ENCODE results near the gene GARNL3.

GARNL3 gene

DNA sequence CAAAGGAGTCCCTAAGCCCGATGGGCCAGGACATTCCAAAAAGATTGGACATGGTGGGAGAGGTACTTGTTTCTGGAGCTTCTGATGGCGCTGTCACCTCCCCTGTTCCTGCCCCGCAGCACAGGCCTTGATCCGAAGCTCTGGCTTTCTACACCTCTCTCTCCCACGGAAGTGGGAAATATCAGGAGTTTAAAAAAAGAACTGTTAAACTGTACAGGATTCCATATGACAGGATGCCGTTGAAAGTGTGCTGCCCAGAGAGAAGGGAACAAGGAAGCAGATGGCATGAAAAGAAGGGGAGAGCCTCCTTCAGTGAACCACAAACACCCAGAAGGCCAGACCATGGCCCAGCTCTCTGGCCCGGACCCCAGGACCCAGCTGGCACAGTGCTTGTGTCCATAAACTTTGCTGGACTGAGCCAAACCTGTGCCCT is 105.6 kb downstream of the GARNL3 start:
- DNase-seq (ENCODE audit: extremely low read depth, insufficient read length) = no peak
- Histone ChIP-seq H3K27me3 (replicated peaks; ENCODE audit: control insufficient read depth, insufficient read depth, low read length) (no peaks in the 10 kb centered on the region), H3K36me3 (ENCODE audit: control insufficient read depth, insufficient read depth, low read length) (no peaks in the 10 kb centered on the region), H3K4me3 (replicated peaks; ENCODE audit: low read depth, low read length) (no peak overlapping the region)
- TF ChIP-seq, protein P1, sequence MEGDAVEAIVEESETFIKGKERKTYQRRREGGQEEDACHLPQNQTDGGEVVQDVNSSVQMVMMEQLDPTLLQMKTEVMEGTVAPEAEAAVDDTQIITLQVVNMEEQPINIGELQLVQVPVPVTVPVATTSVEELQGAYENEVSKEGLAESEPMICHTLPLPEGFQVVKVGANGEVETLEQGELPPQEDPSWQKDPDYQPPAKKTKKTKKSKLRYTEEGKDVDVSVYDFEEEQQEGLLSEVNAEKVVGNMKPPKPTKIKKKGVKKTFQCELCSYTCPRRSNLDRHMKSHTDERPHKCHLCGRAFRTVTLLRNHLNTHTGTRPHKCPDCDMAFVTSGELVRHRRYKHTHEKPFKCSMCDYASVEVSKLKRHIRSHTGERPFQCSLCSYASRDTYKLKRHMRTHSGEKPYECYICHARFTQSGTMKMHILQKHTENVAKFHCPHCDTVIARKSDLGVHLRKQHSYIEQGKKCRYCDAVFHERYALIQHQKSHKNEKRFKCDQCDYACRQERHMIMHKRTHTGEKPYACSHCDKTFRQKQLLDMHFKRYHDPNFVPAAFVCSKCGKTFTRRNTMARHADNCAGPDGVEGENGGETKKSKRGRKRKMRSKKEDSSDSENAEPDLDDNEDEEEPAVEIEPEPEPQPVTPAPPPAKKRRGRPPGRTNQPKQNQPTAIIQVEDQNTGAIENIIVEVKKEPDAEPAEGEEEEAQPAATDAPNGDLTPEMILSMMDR (IDR thresholded peaks at IDR 0.05; ENCODE audit: insufficient read depth, low read length, poor library complexity, severe bottlenecking) = no peak

DNA sequence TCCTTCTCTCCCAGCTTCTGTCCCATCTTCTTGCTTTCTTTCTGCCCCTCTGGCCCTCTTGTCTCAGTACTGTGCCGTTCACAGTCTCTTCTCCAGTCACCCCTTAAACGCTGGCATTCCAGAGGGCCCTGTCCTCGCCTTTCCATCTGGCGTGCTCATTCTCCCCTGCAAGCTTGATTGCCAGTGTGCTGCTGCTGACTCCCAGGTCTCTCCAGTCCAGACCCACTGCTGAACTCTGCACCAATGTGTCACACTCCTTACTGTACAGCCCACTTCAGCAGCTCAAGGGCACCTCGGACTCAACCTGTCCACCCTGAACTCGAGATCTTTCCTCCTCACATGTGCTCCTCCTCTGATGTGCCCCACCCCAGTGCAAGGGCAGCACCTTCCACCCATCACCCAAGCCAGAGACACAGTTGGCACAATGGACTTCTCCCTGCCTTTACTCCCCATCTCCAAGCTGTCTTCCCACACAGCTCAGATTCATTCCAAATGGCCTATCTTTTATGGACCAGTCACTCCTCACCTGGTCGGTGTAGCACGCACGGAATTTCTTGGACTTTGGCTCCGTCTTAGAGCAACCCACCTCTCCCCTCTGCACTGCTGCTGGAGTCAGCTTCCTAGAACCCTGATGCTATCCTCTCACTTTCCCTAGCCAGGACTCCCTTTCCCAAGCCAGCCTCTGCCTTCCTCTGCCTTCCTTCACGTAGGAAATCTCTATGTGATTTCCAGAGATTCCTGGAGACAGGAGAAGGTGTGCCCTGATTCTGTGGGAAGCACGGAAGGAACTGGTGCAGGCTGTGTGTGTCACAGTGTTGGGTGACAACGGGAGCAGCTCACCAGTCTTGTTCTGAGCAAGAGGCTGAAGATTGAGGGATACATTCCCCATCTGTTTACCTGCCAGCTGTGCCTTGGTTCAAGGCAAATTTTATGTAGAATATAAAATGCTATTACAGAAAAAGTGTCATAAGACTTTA is 106.4 kb downstream of the GARNL3 start:
- H3K36me3 ChIP-seq (ENCODE audit: control insufficient read depth, insufficient read depth, low read length) = no peaks in the 10 kb centered on the region
- DNase-seq (ENCODE audit: extremely low read depth, insufficient read length) = no peak
- TF ChIP-seq, protein P1 (IDR thresholded peaks at IDR 0.05; ENCODE audit: insufficient read depth, low read length, poor library complexity, severe bottlenecking) = no peak
- H3K4me3 ChIP-seq (replicated peaks; ENCODE audit: low read depth, low read length) = no peak overlapping the region
- H3K27me3 ChIP-seq (replicated peaks; ENCODE audit: control insufficient read depth, insufficient read depth, low read length) = no peaks in the 10 kb centered on the region

DNA sequence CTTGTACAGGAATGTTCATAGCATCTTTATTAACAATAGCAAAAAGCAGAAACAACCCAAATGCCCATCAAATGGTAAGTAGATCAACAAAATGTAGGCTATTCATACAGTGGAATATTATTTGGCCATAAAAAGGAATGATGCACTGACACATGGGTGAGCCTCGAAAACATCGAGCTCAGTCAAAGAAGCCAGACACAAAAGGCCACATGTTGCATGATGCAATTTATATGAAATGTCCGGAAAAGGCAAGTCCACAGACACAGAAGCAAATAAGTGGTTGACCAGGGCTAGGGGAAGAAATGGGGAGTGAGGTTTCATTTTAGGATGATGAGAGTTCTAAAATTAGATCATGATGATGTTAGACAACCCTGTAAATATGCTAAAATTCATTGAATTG is 115.9 kb downstream of the GARNL3 start:
- H3K27me3 ChIP-seq (replicated peaks; ENCODE audit: control insufficient read depth, insufficient read depth, low read length) = no peaks in the 10 kb centered on the region; the same call in 1 of the 2 replicates
- DNase-seq (ENCODE audit: extremely low read depth, insufficient read length) = no peak
- TF ChIP-seq, protein P1 (IDR thresholded peaks at IDR 0.05; ENCODE audit: insufficient read depth, low read length, poor library complexity, severe bottlenecking) = no peak
- no peak overlapping the region for H3K4me3 ChIP-seq (replicated peaks; ENCODE audit: low read depth, low read length)
- H3K36me3 ChIP-seq (ENCODE audit: control insufficient read depth, insufficient read depth, low read length) = no peaks in the 10 kb centered on the region

DNA sequence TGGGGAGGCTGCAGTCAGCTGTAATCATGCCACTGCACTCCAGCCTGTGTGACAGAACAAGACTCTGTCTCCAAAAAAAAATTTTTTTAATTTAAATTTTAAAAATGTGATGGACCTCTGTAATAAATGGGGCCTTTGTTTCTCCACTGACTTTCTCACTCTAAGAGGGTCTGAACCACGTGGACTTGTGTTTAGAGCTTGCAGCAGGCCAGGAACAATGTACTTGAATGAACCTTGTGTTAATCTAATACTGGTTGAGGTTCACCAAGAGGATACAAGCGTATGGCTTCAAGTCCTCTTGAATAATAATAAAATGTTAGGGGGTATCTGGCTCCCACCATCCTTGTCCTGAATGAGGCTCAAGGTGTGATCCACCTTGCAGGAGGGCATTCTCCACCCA is 118.0 kb downstream of the GARNL3 start:
- no peak overlapping the region for H3K4me3 ChIP-seq (replicated peaks; ENCODE audit: low read depth, low read length)
- TF ChIP-seq, protein P1 (IDR thresholded peaks at IDR 0.05; ENCODE audit: insufficient read depth, low read length, poor library complexity, severe bottlenecking) = no peak
- no peaks in the 10 kb centered on the region for H3K36me3 ChIP-seq (ENCODE audit: control insufficient read depth, insufficient read depth, low read length)
- no peak for DNase-seq (ENCODE audit: extremely low read depth, insufficient read length)
- no peaks in the 10 kb centered on the region; the same call in 1 of the 2 replicates for H3K27me3 ChIP-seq (replicated peaks; ENCODE audit: control insufficient read depth, insufficient read depth, low read length)

DNA sequence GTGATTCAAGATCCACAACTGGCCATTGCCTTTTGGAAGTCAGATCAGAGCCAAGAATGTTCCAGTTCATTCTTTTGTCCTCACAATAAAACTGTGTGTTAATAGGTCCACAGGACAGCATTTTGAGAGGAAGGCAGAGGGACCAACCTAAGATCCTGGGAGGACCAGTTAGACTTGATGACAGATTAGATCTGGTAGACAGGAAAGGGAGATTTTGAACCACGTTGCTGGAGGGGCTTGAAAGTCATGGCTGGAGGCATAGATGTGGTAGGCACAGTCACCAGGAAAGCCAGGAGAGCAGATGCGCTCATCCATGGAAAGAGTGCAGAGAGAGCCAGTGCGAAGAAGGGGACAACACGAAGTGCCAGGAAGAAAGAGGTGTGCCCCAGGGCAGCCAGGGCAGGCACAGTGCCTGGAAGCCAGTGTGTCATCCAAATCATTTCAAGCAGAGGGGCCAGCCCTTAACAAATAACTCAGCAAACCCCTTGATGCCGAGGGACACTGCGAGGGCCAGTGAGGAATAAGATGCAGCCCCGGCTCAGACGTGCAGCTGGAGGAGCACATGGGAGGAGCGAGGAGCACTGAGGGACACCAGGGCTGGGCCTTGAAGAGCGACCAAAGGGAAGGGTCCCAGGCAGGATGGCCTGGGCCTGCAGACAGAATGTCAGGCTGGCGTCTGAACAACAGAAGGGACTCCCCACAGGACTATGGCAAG is 119.6 kb downstream of the GARNL3 start:
- no peaks in the 10 kb centered on the region for H3K36me3 ChIP-seq (ENCODE audit: control insufficient read depth, insufficient read depth, low read length)
- no peak for DNase-seq (ENCODE audit: extremely low read depth, insufficient read length)
- H3K27me3 ChIP-seq (replicated peaks; ENCODE audit: control insufficient read depth, insufficient read depth, low read length) = no peaks in the 10 kb centered on the region; the same call in 1 of the 2 replicates
- TF ChIP-seq, protein P1 (IDR thresholded peaks at IDR 0.05; ENCODE audit: insufficient read depth, low read length, poor library complexity, severe bottlenecking) = no peak
- H3K4me3 ChIP-seq (replicated peaks; ENCODE audit: low read depth, low read length) = no peak overlapping the region
